ENCODE data around the gene KCNH2.
A peak's percentile ranks its signal among the peaks of the same experiment; 100 is the strongest.

KCNH2 gene

DNA sequence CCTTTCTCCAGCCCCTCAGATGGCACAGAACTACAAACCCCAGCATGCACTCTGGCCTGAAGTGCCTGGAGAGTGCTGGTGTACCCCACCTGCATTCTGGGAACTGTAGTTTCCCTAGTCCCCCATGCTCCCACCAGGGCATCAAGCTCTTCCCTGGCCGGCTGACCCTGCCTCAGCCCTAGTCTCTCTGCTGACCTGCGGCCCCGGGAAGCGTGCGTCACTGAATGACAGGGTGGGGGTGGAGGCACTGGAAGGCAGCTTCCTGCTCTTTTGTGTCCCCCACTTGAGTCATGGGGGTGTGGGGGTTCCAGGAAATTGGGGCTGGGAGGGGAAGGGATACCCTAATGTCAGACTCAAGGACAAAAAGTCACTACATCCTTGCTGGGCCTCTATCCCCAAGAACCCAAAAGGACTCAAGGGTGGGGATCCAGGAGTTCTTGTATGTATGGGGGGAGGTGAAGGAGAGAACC lies 14.7 kb upstream of the KCNH2 start:
- DNase-seq, result no peak

- DNase-seq, result no peak
Observed at GRCh38 chr7:150992051-150992640, 14.0 kb upstream of the KCNH2 start.

GRCh38 chr7:150990416-150991186 lies 12.5 kb upstream of the KCNH2 start, which contains the start of gene NOS3:
NOS3 (plus strand) TSS chr7:150991017; CDS start chr7:150993804, 2,787 bp downstream.
- no peak for DNase-seq

DNA sequence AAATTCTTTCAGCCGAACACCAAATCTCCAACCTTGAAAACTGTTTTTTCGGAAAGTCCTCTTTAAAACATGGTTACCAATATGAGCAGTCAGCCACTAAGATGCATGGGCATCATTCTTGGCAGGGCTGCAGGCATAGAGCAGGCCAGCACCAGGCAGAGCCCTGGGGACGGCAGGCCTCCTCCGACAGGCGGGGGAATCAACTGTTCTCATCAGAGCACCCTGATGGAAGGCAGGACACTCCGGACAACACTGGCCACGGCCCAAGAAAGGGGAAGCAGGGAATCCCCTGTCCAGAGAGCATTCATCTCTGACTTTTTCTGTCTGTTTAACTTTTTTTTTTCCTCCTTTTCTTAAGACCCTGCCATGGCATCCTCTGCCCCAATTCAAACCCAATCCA lies 11.3 kb upstream of the KCNH2 start:
- no peak for DNase-seq

GRCh38 chr7:150988230-150989226 lies 10.4 kb upstream of the KCNH2 start:
- peak; percentile 85 for DNase-seq

DNA sequence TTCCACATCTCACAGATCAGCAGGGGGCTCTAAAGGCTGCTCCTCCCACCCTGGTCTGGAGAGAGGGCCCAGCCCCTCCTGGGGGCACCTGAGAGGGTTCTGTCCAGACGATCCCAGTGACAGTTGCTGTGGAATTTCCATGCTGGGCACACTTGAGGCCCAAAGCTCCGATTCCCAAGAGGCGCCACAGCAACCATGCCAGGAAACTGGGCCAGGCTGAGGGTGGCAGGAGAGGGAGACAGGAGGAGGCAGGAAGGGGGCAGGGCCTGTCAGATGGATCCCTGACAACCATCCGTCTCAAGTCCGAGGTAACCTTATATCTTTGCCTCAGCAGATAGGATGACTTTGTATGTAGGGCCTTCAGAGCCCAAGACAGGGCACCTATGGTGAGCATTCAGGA lies 8.4 kb upstream of the KCNH2 start:
- DNase-seq, result no peak

GRCh38 chr7:150986099-150986512 lies 8.0 kb upstream of the KCNH2 start:
- no peak for DNase-seq

- no peak for DNase-seq
Observed at GRCh38 chr7:150983893-150984368, 5.8 kb upstream of the KCNH2 start.

GRCh38 chr7:150982351-150982750 lies 4.2 kb upstream of the KCNH2 start:
- no peak for DNase-seq

DNA sequence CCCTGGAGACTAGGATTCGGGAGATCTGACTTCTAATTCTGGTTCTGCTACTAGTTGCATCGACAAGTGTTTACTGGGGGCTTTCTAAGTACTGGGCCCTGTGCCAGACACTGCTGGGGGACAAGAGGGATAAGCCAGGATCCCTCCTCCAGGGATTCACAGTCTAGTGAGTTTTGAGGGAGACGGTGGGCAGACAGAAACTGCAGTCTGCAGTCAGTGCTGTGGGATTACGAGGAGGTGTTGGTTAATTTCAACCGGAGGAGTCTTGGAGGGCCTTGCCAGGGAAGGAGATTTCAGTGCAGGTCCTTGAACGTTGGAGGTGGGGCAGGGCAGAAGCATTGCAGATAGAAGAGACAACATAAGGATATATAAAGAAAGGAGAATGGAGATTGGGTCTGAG lies 3.5 kb upstream of the KCNH2 start:
- no peak for DNase-seq

DNA sequence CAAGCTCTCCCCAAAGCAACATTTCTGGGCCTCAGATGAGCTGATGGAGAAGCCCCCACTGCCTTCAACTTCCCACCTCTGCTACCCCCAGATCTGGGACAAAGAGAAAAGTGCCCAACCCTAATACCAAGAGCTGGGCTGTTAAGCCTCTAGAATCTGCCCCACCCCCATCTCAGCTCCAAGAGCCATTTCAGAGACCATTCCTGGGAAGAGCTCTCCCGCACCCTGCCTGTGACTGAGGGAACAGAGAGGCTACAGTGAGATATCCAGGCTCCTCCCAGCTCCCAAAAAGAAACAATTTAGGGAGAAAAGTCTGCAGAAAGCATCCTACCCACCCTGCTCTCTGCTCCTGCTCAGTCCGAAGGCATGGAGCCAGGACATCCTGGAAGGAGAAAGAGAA lies 2.5 kb upstream of the KCNH2 start:
- DNase-seq, result no peak

DNA sequence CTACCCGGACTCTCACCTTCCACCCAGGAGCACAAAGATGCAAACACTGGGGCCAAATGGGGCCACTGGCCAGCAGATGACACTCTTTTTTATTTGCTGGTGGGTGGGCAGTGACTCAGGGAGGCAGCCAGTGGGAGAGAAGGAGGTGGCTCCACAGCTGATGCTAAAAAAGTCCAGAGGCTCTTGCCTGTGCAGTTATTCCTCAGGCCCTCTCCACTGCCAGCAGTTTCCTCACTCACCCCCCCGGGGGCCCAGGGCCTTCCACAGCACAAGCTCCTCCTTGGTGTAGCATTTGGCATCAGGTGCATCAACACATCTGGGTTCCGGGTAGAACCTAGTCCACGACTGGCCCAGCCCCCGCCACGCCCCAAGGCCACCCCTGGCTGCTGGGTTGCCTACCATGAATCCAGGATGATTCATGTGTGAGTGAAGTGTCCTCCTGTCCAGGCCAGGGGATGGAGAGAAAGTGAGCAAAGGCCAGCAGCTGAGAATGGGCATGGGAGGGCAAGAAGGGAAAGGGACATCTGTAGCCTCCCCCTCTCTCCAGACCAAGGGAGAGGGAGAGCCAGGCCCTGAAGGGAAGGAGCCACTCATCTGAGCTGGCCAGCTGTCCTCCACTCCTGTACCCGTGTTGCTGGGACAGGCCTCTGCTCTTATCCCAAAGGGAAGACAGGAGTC lies 1.7 kb upstream of the KCNH2 start:
- DNase-seq, result no peak

GRCh38 chr7:150977382-150978125 lies 567 bp downstream of the KCNH2 start:
- no peak for DNase-seq

DNA sequence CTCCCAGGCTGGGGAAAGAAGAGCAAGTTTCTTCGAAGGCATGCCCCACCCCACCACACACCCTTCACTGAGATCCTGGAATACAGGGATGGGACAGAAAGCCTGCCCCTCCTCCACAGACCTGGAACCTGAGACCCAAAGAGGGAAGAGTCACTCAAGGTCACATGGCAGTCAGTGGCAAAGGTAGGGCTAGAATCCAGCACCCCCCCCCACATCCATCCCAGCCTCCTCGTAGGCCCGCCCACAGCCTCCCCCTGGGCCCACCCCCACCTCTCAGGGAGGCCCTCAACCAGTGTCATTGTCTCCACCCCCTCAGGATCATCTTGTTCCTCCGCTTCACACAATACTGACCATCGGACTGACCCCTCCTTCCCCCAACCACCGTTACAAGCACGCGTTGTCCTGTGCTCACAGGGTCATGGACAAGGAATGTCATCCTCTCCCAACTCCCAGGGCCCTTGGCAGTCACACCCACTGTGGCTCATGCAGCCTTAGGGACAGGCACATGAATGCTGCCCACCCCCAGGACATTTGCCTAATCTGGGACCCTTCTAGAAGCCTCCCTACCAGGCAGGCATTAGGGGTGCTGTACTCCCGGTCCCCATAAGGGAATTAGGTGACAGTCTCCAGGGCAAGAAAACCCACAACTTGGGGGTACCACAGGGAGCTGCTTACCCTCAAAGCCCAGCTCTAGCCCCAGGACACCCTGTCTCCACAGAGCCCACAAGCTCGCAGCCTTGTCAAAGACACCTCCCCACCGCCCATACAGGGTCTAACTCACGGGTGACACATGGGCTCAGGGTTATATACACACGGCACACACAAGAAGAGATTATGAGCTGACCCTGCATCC lies 1.4 kb downstream of the KCNH2 start:
- no peak for DNase-seq

GRCh38 chr7:150975536-150976319 lies 2.4 kb downstream of the KCNH2 start:
- no peak for DNase-seq

DNA sequence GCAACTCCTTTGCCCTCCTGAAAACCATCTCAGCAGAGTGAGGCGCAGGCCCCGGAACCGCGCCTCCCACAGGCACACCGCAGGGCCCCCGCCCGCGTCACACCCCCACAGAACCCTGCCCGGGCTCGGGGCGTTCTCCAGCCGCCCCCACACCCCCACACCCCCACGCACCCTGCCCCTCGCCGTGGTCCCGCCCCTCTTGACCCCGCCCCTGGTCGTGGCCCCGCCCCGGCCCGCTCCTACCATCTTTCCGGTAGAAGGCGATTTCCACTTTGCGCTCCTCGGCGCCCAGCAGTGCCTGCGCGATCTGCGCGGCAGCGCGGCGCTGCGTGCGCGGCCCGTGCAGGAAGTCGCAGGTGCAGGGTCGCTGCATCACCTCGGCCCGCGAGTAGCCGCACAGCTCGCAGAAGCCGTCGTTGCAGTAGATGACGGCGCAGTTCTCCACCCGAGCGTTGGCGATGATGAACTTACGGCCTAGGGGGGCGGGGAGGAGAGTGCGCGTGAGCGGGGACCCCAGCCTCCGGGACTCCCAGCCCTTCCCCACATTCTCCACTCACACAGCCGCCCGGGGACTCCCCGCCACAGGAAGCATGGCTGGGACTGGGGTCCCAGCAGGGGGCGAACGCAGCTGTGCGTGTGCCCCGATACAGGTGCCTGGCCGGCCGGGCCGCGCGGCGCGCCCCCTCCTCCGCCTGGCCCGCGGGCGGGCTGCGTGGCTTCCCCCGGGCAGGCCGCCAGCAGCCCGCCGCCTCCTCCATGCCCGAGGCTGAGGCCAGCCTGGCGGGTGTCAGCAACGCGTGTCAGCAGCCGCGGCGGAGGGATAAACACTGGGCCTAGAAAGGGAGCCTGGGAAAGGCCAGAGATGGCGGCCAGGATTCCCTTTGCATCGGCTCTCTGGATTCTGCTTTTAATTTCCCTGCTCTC lies 3.4 kb downstream of the KCNH2 start:
- DNase-seq, result peak; percentile 74

DNA sequence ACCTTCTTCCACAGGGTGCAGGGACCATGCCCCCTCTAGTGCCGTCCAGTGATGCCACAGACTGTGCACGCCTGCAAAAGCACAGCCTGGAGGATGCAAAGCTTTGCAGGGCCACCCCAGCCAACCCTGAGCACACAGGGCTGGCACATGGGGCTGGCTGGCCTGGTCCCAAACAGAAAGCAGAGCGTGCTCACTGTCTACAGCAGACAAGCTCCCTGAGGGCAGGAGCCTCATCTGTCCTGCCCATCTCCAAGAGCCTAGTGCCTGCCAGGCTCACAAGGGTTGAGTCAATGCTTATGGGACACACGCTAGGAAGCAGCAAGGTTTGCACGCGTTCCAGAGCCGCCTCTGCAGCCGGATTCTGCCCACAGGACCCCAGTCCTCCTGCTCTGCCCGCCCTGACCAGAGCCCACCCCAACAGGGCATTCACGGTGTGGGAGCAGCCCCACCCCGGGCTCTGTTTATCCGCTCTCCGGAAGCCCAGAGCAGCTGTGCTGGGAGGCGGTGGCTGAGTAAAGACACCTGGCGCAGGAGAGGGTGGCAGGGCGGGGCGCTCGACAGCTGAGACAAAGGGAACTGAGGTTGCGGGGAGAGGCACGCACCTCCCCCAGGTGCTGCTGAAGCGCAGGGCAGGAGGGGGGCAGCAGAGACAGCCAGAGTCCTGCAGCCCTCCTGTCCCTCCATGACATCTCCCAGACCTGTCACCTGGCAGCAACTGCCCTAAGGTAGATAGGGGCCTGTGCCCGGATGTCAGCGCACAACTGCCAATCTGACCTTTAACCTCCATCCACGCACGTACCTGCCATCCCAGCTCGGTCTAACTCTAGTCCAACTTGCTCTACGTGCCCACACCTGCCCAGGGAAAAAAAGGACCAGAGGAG lies 4.3 kb downstream of the KCNH2 start:
- peak; percentile 72 for DNase-seq

- DNase-seq, result no peak
Observed at GRCh38 chr7:150972741-150973140, 5.4 kb downstream of the KCNH2 start.

All from NCI-H2107 (cell line).